Measurements from ENCODE around the gene PRPSAP2. TPM values are rescaled to one million over a fixed set of nuclear protein-coding genes. Genes with fewer than 3 reads are reported as not detected.

PRPSAP2 gene
- polyA plus RNA-seq, 1 donor from 2014 or later: 358 TPM

GRCh38 chr17:18971801-18972200 lies 113.9 kb downstream of the PRPSAP2 start:
- Histone ChIP-seq H3K4me2 (ENCODE audit: low read length) (no peak overlapping the region), H3K36me3 (ENCODE audit: insufficient read depth, low read length) (no peaks in the 10 kb centered on the region), H3K9me3 (ENCODE audit: low read length) (no peaks in the 10 kb centered on the region), H3K27me3 (ENCODE audit: insufficient read depth, low read depth, low read length) (no peaks in the 10 kb centered on the region), H4K20me1 (ENCODE audit: insufficient read depth) (no peaks in the 10 kb centered on the region), H3K9ac (ENCODE audit: low read length) (no peak overlapping the region), H2AFZ (ENCODE audit: low read depth, low read length) (no peak overlapping the region), H3F3A (ENCODE audit: insufficient read depth, low read length, poor library complexity, severe bottlenecking) (no peaks in the 10 kb centered on the region), H3K27ac (ENCODE audit: low read length) (no peak overlapping the region), H3K9me2 (ENCODE audit: insufficient read depth, low read length) (no peaks in the 10 kb centered on the region), H3K79me2 (replicated peaks; ENCODE audit: insufficient read depth, low read length) (no peaks in the 10 kb centered on the region), H3K4me3 (ENCODE audit: low read length) (no peak overlapping the region)
- TF ChIP-seq REST (IDR thresholded peaks at IDR 0.05; ENCODE audit: borderline replicate concordance) (no peak), MXI1 (conservative IDR thresholded peaks at IDR 0.05; ENCODE audit: poor library complexity, severe bottlenecking) (no peak), EP300 (conservative IDR thresholded peaks at IDR 0.05; ENCODE audit: poor library complexity, severe bottlenecking) (no peak), POLR2AphosphoS5 (IDR thresholded peaks at IDR 0.05) (no peak), RAD21 (conservative IDR thresholded peaks at IDR 0.05) (no peak), SMC3 (conservative IDR thresholded peaks at IDR 0.05; ENCODE audit: poor library complexity) (no peak), TAF1 (IDR thresholded peaks at IDR 0.05; ENCODE audit: low read depth) (no peak), EZH2 (IDR thresholded peaks at IDR 0.05; ENCODE audit: borderline replicate concordance, insufficient read depth, low read length, poor library complexity, severe bottlenecking) (no peak), CTCF (IDR thresholded peaks at IDR 0.05; ENCODE audit: poor library complexity, severe bottlenecking) (no peak)

- TF ChIP-seq RAD21 (conservative IDR thresholded peaks at IDR 0.05) (no peak), REST (IDR thresholded peaks at IDR 0.05; ENCODE audit: borderline replicate concordance) (no peak), CTCF (IDR thresholded peaks at IDR 0.05; ENCODE audit: poor library complexity, severe bottlenecking) (no peak), TAF1 (IDR thresholded peaks at IDR 0.05; ENCODE audit: low read depth) (no peak), EP300 (conservative IDR thresholded peaks at IDR 0.05; ENCODE audit: poor library complexity, severe bottlenecking) (no peak)
- Histone ChIP-seq H3K4me2 (ENCODE audit: low read length) (no peak overlapping the region), H3K36me3 (ENCODE audit: insufficient read depth, low read length) (no peaks in the 10 kb centered on the region), H3K79me2 (replicated peaks; ENCODE audit: insufficient read depth, low read length) (no peaks in the 10 kb centered on the region), H4K20me1 (ENCODE audit: insufficient read depth) (no peaks in the 10 kb centered on the region), H3F3A (ENCODE audit: insufficient read depth, low read length, poor library complexity, severe bottlenecking) (no peaks in the 10 kb centered on the region), H3K4me3 (ENCODE audit: low read length) (no peak overlapping the region), H3K27ac (ENCODE audit: low read length) (no peak overlapping the region), H2AFZ (ENCODE audit: low read depth, low read length) (no peak overlapping the region), H3K9me3 (ENCODE audit: low read length) (no peaks in the 10 kb centered on the region), H3K9me2 (ENCODE audit: insufficient read depth, low read length) (no peaks in the 10 kb centered on the region), H3K9ac (ENCODE audit: low read length) (no peak overlapping the region), H3K27me3 (ENCODE audit: insufficient read depth, low read depth, low read length) (no peaks in the 10 kb centered on the region)
Observed at GRCh38 chr17:18974407-18975149, 116.6 kb downstream of the PRPSAP2 start.

Data from neural cell (in vitro differentiated cells).